ENCODE results near the gene IRF4. TPM values are rescaled to one million over a fixed set of nuclear protein-coding genes. Genes with fewer than 3 reads are reported as not detected.

Gene IRF4
- total RNA-seq, 1 experiment from 2014 or later = 0.37 TPM

DNA sequence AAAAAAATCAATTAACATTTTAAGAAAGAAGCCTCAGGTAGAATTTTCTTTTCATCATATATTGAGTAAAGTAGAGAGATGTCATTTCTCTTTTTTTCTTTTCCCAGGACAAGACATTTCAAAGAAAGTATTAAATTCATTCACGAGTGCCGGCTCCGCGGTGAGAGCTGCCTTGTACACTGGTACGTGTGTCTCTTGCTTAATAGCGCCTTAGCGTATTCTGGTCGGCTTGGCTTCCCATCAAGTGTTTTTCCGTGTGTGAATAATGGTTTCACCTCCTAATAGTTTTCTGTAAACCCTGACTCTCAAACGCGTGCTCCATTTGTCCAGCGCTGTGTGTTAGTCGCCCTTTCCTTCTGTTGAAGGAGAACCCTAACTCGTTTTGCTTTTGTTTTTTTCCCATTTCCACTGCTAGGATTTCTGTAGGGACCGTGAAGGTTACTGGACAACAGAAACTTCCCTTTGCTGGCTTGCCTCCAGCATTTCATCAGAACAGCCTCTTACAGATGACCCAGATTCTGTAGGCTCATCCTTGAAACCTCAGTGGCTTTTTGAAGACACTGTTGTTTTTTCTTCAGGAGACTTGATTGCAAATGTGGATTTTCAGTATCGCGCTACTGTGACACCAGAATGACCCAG, 45.7 kb upstream of the IRF4 start:
- no TSS peak for BruUV-seq (replicated peaks)
- DNase-seq (ENCODE audit: low spot score) = no peak
- CTCF ChIA-PET = no interaction called here

DNA sequence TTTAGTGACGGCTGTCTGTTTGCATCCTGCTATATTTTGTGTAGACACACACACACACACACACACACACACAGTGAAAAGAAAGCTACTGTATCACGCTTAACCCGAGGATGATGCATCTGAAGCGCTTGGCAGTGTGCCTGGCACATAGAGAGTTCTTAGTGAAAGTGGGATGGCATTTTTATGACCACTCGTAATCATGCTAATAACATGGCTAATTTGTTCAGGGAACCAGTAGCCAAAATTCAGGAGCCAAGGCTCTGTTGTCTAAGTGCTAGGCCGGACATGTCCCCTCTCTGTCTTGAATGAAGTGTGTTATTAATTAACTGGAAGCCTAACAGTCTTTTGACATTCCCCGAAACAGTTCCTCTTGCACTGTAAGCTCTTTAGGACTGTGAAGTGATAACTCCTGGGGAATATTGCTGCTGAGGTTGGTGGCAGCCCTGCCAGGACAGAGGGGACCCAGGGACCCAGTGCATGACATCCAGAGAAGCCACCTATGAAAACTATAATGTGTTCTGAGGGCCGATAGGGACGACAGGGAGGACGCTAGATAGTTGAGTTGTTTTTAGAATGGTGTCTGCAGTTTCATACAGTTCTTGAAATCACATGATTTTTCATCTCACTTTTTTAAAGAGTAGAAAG, 45.0 kb upstream of the IRF4 start:
- no peak overlapping the region for H3K4me3 ChIP-seq (ENCODE audit: low read depth, low read length, poor library complexity, severe bottlenecking)
- H3K9me3 ChIP-seq (ENCODE audit: low read depth, low read length, poor library complexity, severe bottlenecking) = peaks cover 5% of the 10 kb centered on the region
- H3K27ac ChIP-seq (ENCODE audit: low read depth, low read length, poor library complexity, severe bottlenecking) = no peak overlapping the region
- no peaks in the 10 kb centered on the region for H3K36me3 ChIP-seq (ENCODE audit: insufficient read depth, low read length, poor library complexity, severe bottlenecking)
- intact Hi-C loops (cut with micrococcal nuclease; ENCODE audit: unreplicated experiment) = no loop called here
- ChIA-PET CTCF (no interaction called here), POLR2A (ENCODE audit: low non-redundant PET) (no interaction called here)
- peak; percentile 45 for DNase-seq (ENCODE audit: low spot score)
- no peaks in the 10 kb centered on the region for H3K27me3 ChIP-seq (replicated peaks; ENCODE audit: insufficient read depth, low read depth, low read length, poor library complexity)
- TF ChIP-seq, protein P1, sequence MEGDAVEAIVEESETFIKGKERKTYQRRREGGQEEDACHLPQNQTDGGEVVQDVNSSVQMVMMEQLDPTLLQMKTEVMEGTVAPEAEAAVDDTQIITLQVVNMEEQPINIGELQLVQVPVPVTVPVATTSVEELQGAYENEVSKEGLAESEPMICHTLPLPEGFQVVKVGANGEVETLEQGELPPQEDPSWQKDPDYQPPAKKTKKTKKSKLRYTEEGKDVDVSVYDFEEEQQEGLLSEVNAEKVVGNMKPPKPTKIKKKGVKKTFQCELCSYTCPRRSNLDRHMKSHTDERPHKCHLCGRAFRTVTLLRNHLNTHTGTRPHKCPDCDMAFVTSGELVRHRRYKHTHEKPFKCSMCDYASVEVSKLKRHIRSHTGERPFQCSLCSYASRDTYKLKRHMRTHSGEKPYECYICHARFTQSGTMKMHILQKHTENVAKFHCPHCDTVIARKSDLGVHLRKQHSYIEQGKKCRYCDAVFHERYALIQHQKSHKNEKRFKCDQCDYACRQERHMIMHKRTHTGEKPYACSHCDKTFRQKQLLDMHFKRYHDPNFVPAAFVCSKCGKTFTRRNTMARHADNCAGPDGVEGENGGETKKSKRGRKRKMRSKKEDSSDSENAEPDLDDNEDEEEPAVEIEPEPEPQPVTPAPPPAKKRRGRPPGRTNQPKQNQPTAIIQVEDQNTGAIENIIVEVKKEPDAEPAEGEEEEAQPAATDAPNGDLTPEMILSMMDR (conservative IDR thresholded peaks at IDR 0.05; ENCODE audit: low read depth, low read length) = no peak
- TF ChIP-seq EZH2 (IDR thresholded peaks at IDR 0.05; ENCODE audit: borderline replicate concordance, low read depth, low read length, poor library complexity, severe bottlenecking) = no peak
- H3K4me1 ChIP-seq (ENCODE audit: insufficient read depth, low read length, poor library complexity, severe bottlenecking) = no peaks in the 10 kb centered on the region
- BruUV-seq (replicated peaks) = no TSS peak

More for the DNA sequence above, 45.7 kb upstream of the IRF4 start:
- Histone ChIP-seq H3K36me3 (ENCODE audit: insufficient read depth, low read length, poor library complexity, severe bottlenecking) (no peaks in the 10 kb centered on the region), H3K4me3 (ENCODE audit: low read depth, low read length, poor library complexity, severe bottlenecking) (no peak overlapping the region), H3K27ac (ENCODE audit: low read depth, low read length, poor library complexity, severe bottlenecking) (no peak overlapping the region), H3K9me3 (ENCODE audit: low read depth, low read length, poor library complexity, severe bottlenecking) (peaks cover 5% of the 10 kb centered on the region), H3K4me1 (ENCODE audit: insufficient read depth, low read length, poor library complexity, severe bottlenecking) (no peaks in the 10 kb centered on the region), H3K27me3 (replicated peaks; ENCODE audit: insufficient read depth, low read depth, low read length, poor library complexity) (no peaks in the 10 kb centered on the region)
- no peak for TF ChIP-seq EZH2 (IDR thresholded peaks at IDR 0.05; ENCODE audit: borderline replicate concordance, low read depth, low read length, poor library complexity, severe bottlenecking)
- intact Hi-C loops (cut with micrococcal nuclease; ENCODE audit: unreplicated experiment) = no loop called here
- POLR2A ChIA-PET (ENCODE audit: low non-redundant PET) = no interaction called here

DNA sequence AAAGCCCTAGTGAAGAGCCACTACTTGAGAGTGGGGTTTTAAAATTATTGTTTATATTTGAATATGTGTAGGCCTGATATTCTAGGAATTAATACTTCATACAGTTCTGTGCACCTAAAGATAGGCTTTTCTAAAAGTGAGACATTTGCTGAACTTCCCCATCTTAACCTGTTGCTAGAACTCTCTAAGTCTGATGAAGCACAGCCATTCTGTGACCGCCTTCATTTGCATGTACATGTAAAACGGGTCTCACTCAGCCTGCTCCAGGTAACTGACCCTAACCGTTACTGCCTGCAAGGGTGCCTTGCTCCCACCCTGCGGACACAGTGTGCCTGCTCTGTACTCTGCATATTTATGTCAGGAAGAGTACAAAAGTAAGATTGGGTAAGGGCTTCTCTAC, 44.3 kb upstream of the IRF4 start:
- DNase-seq (ENCODE audit: low spot score) = no peak
- H3K9me3 ChIP-seq (ENCODE audit: low read depth, low read length, poor library complexity, severe bottlenecking) = peaks cover 5% of the 10 kb centered on the region
- no peaks in the 10 kb centered on the region for H3K36me3 ChIP-seq (ENCODE audit: insufficient read depth, low read length, poor library complexity, severe bottlenecking)
- intact Hi-C loops (cut with micrococcal nuclease; ENCODE audit: unreplicated experiment) = no loop called here
- H3K4me3 ChIP-seq (ENCODE audit: low read depth, low read length, poor library complexity, severe bottlenecking) = no peak overlapping the region
- TF ChIP-seq EZH2 (IDR thresholded peaks at IDR 0.05; ENCODE audit: borderline replicate concordance, low read depth, low read length, poor library complexity, severe bottlenecking) = no peak
- TF ChIP-seq, protein P1 (conservative IDR thresholded peaks at IDR 0.05; ENCODE audit: low read depth, low read length) = no peak
- CTCF ChIA-PET = no interaction called here
- no peaks in the 10 kb centered on the region for H3K4me1 ChIP-seq (ENCODE audit: insufficient read depth, low read length, poor library complexity, severe bottlenecking)
- no peak overlapping the region for H3K27ac ChIP-seq (ENCODE audit: low read depth, low read length, poor library complexity, severe bottlenecking)
- POLR2A ChIA-PET (ENCODE audit: low non-redundant PET) = no interaction called here
- no TSS peak for BruUV-seq (replicated peaks)
- H3K27me3 ChIP-seq (replicated peaks; ENCODE audit: insufficient read depth, low read depth, low read length, poor library complexity) = no peaks in the 10 kb centered on the region

Data from A673 (cell line).